Mesendoderm (in vitro differentiated cells): ENCODE data around the gene MACC1.

ENCODE experiments used
- DNase-seq: peaks from one replicate; pipeline ENCODE4 v3.0.0; 2013
- H2AK5ac ChIP-seq: 2 replicates; pipeline ENCODE4 v1.6.1; 2013; ENCODE audit warnings: low read length, inconsistent platforms
- H2BK120ac ChIP-seq: 2 replicates; pipeline ENCODE4 v1.6.1; 2013; ENCODE audit warnings: low read depth, mild to moderate bottlenecking, low read length, moderate library complexity, mixed read lengths
- H2BK15ac ChIP-seq: replicated peaks from 2 replicates; pipeline ENCODE4 v1.6.1; 2013; ENCODE audit warnings: low read depth, mild to moderate bottlenecking, moderate library complexity
- H2BK5ac ChIP-seq: 2 replicates; pipeline ENCODE4 v1.6.1; 2013; ENCODE audit warnings: low read length, inconsistent platforms
- H3K18ac ChIP-seq: 2 replicates; pipeline ENCODE4 v1.6.1; 2013; ENCODE audit warnings: mild to moderate bottlenecking, low read length, mixed read lengths
- H3K23ac ChIP-seq: one replicate; pipeline ENCODE4 v1.6.1; 2013; ENCODE audit warnings: low read length
- H3K27ac ChIP-seq: 2 replicates; pipeline ENCODE4 v1.5.1; 2013; ENCODE audit warnings: low read depth, mild to moderate bottlenecking, inconsistent platforms, low read length, moderate library complexity
- H3K27me3 ChIP-seq: 2 replicates; pipeline ENCODE4 v1.6.1; 2013; ENCODE audit warnings: low read length, control low read depth, mild to moderate bottlenecking, inconsistent platforms; ENCODE audit not compliant: insufficient read depth, poor library complexity
- H3K36me3 ChIP-seq: 2 replicates; pipeline ENCODE4 v1.6.1; 2013; ENCODE audit warnings: low read length, inconsistent platforms; ENCODE audit not compliant: control insufficient read depth, insufficient read depth
- H3K4ac ChIP-seq: one replicate; pipeline ENCODE4 v1.6.1; 2013; ENCODE audit warnings: low read depth, mild to moderate bottlenecking, low read length, moderate library complexity
- H3K4me1 ChIP-seq: 2 replicates; pipeline ENCODE4 v1.6.1; 2013; ENCODE audit warnings: low read depth, low read length, inconsistent platforms; ENCODE audit not compliant: control insufficient read depth
- H3K4me2 ChIP-seq: 2 replicates; pipeline ENCODE4 v1.6.1; 2013; ENCODE audit warnings: low read length
- H3K4me3 ChIP-seq: 2 replicates; pipeline ENCODE4 v1.5.1; 2013; ENCODE audit warnings: mild to moderate bottlenecking, low read length
- H3K56ac ChIP-seq: one replicate; pipeline ENCODE4 v1.6.1; 2013; ENCODE audit warnings: low read length
- H3K79me1 ChIP-seq: 2 replicates; pipeline ENCODE4 v1.6.1; 2013; ENCODE audit warnings: low read length, inconsistent platforms
- H3K79me2 ChIP-seq: 2 replicates; pipeline ENCODE4 v1.6.1; 2013; ENCODE audit warnings: mild to moderate bottlenecking, low read length; ENCODE audit not compliant: control insufficient read depth, insufficient read depth
- H3K9ac ChIP-seq: 2 replicates; pipeline ENCODE4 v1.6.1; 2013; ENCODE audit warnings: low read length, inconsistent platforms
- H4K5ac ChIP-seq: one replicate; pipeline ENCODE4 v1.6.1; 2013; ENCODE audit warnings: low read length
- H4K8ac ChIP-seq: one replicate; pipeline ENCODE4 v1.6.1; 2013; ENCODE audit warnings: low read depth, mild to moderate bottlenecking, control low read depth, low read length, moderate library complexity
- WGBS: extraction: QIAGEN DNeasy Blood & Tissue Kit; methylation state at CpG from one replicate; pipeline ENCODE4 v1.1.7; 2013; ENCODE audit warnings: low lambda C conversion rate, missing lambda C conversion rate; ENCODE audit not compliant: insufficient coverage; ENCODE audit errors: extremely low coverage; 5-methylcytosine and 5-hydroxymethylcytosine counted together

Gene MACC1

DNA sequence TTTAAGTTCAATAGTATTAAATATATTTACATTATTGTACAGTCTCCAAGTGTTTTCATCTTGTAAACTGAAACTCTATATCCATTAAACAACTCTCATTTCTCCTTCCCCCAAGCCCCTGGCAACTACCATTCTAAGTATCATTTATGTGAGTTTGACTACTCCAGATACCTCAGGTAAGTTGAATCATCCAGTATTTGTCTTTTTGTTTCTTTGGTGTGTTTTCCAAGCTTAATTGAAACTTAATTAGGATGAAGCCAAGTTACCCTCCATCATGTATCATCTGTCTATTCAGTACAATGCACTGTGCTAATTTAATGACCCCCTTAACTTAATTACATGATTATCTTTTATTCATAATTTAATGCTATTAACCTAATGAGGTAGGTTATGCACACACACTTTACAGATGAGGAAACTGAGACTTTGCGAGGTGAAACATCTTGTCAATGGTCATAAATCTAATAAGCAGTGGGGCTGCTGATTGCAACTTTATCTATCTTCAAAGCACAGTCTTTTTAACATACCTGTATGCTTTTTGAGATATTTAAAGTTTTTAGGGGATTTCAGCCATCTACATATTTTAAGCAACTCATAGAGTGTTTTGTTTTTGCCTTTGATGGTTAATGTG lies 663 bp downstream of the MACC1 start:
- no peaks in the 10 kb centered on the region for H3K79me2 ChIP-seq
- no peak overlapping the region for H3K27ac ChIP-seq
- no peak overlapping the region for H2BK120ac ChIP-seq
- H2BK15ac ChIP-seq: no peak overlapping the region
- no peak overlapping the region for H3K56ac ChIP-seq
- no peak overlapping the region for H4K8ac ChIP-seq
- H3K18ac ChIP-seq: no peak overlapping the region
- peaks cover 9% of the 10 kb centered on the region for H3K4me1 ChIP-seq
- H3K9ac ChIP-seq: no peak overlapping the region
- no peak overlapping the region for H4K5ac ChIP-seq
- no peak overlapping the region for H3K4me3 ChIP-seq
- WGBS: no CpG with 5 or more reads among the region's 1 CpG
- H2AK5ac ChIP-seq: no peak overlapping the region
- no peak overlapping the region for H2BK5ac ChIP-seq
- no peaks in the 10 kb centered on the region for H3K79me1 ChIP-seq
- DNase-seq: no peak
- no peaks in the 10 kb centered on the region for H3K36me3 ChIP-seq
- H3K4ac ChIP-seq: no peak overlapping the region
- no peak overlapping the region for H3K4me2 ChIP-seq
- H3K27me3 ChIP-seq: no peaks in the 10 kb centered on the region
- H3K23ac ChIP-seq: no peak overlapping the region

GRCh38 chr7:20214921-20215669 lies 2.1 kb downstream of the MACC1 start:
- Histone ChIP-seq H4K5ac (no peak overlapping the region), H3K56ac (no peak overlapping the region), H3K79me2 (no peaks in the 10 kb centered on the region), H3K4me1 (peaks cover 9% of the 10 kb centered on the region), H2BK5ac (peak overlapping the region; percentile 25), H3K36me3 (no peaks in the 10 kb centered on the region), H3K27ac (no peak overlapping the region), H3K4me3 (no peak overlapping the region), H3K23ac (no peak overlapping the region), H3K79me1 (no peaks in the 10 kb centered on the region), H4K8ac (no peak overlapping the region), H3K4me2 (no peak overlapping the region), H2BK120ac (no peak overlapping the region), H3K27me3 (no peaks in the 10 kb centered on the region), H3K4ac (no peak overlapping the region), H3K9ac (no peak overlapping the region), H2AK5ac (peak overlapping the region; percentile 54), H3K18ac (peak overlapping the region; percentile 39), H2BK15ac (no peak overlapping the region)
- DNase-seq: peak; percentile 72
- WGBS: no CpG with 5 or more reads among the region's 3 CpGs

DNA sequence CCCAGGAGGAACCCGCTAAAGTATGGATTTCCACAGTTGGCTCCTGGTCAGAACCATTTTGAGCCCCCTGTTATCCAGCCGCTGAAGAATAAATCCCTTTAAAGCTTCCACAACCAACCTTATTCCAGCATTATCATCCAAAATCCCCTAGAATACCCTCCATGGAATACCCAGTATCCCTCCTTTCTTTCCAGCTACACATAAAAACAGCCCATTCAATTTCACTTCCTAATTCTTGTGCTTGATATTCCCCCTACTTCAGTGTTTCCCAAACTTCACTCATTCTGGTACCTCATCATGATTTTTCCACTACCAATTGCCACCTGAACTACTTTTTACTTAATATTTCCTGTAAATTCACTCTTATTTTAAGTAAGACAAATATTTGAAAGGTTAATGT lies 3.1 kb downstream of the MACC1 start:
- Histone ChIP-seq H3K79me2 (no peaks in the 10 kb centered on the region), H3K4ac (no peak overlapping the region), H3K4me2 (no peak overlapping the region), H4K8ac (no peak overlapping the region), H3K4me3 (no peak overlapping the region), H3K23ac (no peak overlapping the region), H3K18ac (no peak overlapping the region), H2BK15ac (no peak overlapping the region), H2BK5ac (no peak overlapping the region), H4K5ac (no peak overlapping the region), H3K36me3 (no peaks in the 10 kb centered on the region), H2AK5ac (no peak overlapping the region), H3K27ac (no peak overlapping the region), H3K4me1 (peaks cover 4% of the 10 kb centered on the region), H3K79me1 (no peaks in the 10 kb centered on the region), H2BK120ac (no peak overlapping the region), H3K56ac (no peak overlapping the region), H3K9ac (no peak overlapping the region), H3K27me3 (no peaks in the 10 kb centered on the region)
- no peak for DNase-seq
- WGBS: no CpG with 5 or more reads among the region's 2 CpGs

DNA sequence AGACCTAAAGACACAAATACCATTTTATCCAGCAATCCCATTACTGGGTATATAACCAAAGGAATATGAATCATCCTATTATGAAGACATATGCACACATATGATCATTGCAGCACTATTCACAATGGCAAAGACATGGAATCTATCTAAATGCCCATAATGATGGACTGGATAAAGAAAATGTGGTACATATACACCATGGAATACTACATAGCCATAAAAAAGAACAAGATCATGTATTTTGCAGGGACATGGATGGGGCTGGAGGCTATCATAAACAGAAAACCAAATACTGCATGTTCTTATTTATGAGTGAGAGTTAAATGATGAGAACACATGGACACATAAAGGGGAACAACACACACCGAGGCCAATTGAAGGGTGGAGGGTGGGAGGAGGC lies 3.8 kb downstream of the MACC1 start:
- Histone ChIP-seq H3K4ac (no peak overlapping the region), H4K8ac (no peak overlapping the region)
- no CpG with 5 or more reads among the region's 1 CpG for WGBS

GRCh38 chr7:20211376-20211775 lies 5.8 kb downstream of the MACC1 start:
- H3K27me3 ChIP-seq: no peaks in the 10 kb centered on the region
- H3K36me3 ChIP-seq: no peaks in the 10 kb centered on the region
- no peak overlapping the region for H4K5ac ChIP-seq
- no CpG with 5 or more reads among the region's 3 CpGs for WGBS
- H2AK5ac ChIP-seq: no peak overlapping the region
- no peak overlapping the region for H3K4me2 ChIP-seq
- H2BK5ac ChIP-seq: no peak overlapping the region
- no peak overlapping the region for H3K4me3 ChIP-seq
- H4K8ac ChIP-seq: no peak overlapping the region
- H3K23ac ChIP-seq: no peak overlapping the region
- peaks cover 2% of the 10 kb centered on the region for H3K4me1 ChIP-seq
- no peak overlapping the region for H3K9ac ChIP-seq
- no peak overlapping the region for H3K27ac ChIP-seq
- no peak overlapping the region for H3K18ac ChIP-seq
- H3K79me2 ChIP-seq: no peaks in the 10 kb centered on the region
- H3K56ac ChIP-seq: no peak overlapping the region
- no peak overlapping the region for H2BK120ac ChIP-seq
- no peak overlapping the region for H3K4ac ChIP-seq
- DNase-seq: no peak
- H3K79me1 ChIP-seq: no peaks in the 10 kb centered on the region
- H2BK15ac ChIP-seq: no peak overlapping the region

More for the DNA sequence above, 3.8 kb downstream of the MACC1 start:
- Histone ChIP-seq H3K79me1 (no peaks in the 10 kb centered on the region), H3K9ac (no peak overlapping the region), H2BK15ac (no peak overlapping the region), H3K79me2 (no peaks in the 10 kb centered on the region), H3K4me1 (peaks cover 2% of the 10 kb centered on the region), H4K5ac (no peak overlapping the region), H3K27ac (no peak overlapping the region), H2BK5ac (no peak overlapping the region), H3K4me2 (no peak overlapping the region), H3K27me3 (no peaks in the 10 kb centered on the region), H2BK120ac (no peak overlapping the region), H3K56ac (no peak overlapping the region), H2AK5ac (no peak overlapping the region), H3K23ac (no peak overlapping the region), H3K18ac (no peak overlapping the region), H3K4me3 (no peak overlapping the region), H3K36me3 (no peaks in the 10 kb centered on the region)
- no peak for DNase-seq
